Colonic mucosa (tissue), 4 donors: Measurements from ENCODE around the gene FRMD1. TPM values are rescaled to one million over a fixed set of nuclear protein-coding genes. Genes with fewer than 3 reads are reported as not detected.

Source experiments
- DNase-seq: peaks from one replicate; pipeline ENCODE4 v3.0.0-alpha.2; 2020
- H3K27ac ChIP-seq: fragments of 200-600 bp; one replicate; pipeline ENCODE4 v1.8.0; 2021
- H3K27me3 ChIP-seq: fragments of 200-600 bp; one replicate; pipeline ENCODE4 v1.8.0; 2021
- H3K36me3 ChIP-seq: fragments of 200-600 bp; one replicate; pipeline ENCODE4 v1.8.0; 2021
- H3K4me1 ChIP-seq: fragments of 200-600 bp; one replicate; pipeline ENCODE4 v1.8.0; 2021; ENCODE audit warnings: mild to moderate bottlenecking
- H3K4me3 ChIP-seq: fragments of 200-600 bp; one replicate; pipeline ENCODE4 v1.8.0; 2021
- H3K9ac ChIP-seq, 2 donors: one replicate each; pipeline ENCODE4 v1.7.0; 2013; ENCODE audit warnings: control low read depth in 2 of 2, low read depth in 2 of 2, low read length in 2 of 2
- H3K9me3 ChIP-seq: fragments of 200-600 bp; one replicate; pipeline ENCODE4 v1.8.0; 2021
- intact Hi-C: fragments of 100-400 bp; cut with DNase I; formaldehyde crosslinking; loops from one replicate; pipeline ENCODE4 v1.14.1; 2022
- total RNA-seq, 2 donors: library from RNA; stranded (reverse); fragmentation: NEBNext Ultra II Directional in 1 of 2; extraction: Animal tissue kit (Norgen Biotek cat#: 25700) in 1 of 2; gene quantifications; one replicate each; pipeline ENCODE4 v1.2.1, GENCODE V29; 2021
- TF ChIP-seq, protein P1 (sequence below): fragments of 200-600 bp; IDR thresholded peaks from one replicate; pipeline ENCODE4 v1.8.0; 2022; ENCODE audit warnings: antibody characterized with exemption, mild to moderate bottlenecking
- donor health status: healthy.
- donor health status: DM: no; HTN: no; CAD: no.
- donor health status: DM: no; HTN: no; CAD: no.

The FRMD1 gene
- total RNA-seq, 2 donors from 2014 or later = 2.3 to 21.0 TPM

DNA sequence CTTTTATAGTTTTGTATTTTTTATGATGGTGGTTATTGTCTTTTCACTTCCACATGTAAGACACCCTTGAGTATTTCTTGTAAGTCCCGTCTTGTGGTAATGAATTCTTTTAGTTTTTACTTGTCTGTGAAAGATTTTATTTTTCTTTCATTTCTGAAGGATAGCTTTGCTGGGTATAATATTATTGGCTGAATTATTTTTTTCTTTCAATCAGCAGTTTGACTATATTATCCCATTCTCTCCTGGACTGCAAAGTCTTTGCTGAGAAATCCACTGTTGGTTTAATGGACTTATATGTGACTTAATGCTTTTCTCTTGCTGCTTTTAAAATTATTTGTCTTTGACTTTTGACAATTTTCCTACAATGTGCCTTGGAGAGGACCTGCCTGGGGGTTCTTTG lies 67.7 kb downstream of the FRMD1 start:
- no peak overlapping the region for H3K27ac ChIP-seq
- TF ChIP-seq, protein P1, sequence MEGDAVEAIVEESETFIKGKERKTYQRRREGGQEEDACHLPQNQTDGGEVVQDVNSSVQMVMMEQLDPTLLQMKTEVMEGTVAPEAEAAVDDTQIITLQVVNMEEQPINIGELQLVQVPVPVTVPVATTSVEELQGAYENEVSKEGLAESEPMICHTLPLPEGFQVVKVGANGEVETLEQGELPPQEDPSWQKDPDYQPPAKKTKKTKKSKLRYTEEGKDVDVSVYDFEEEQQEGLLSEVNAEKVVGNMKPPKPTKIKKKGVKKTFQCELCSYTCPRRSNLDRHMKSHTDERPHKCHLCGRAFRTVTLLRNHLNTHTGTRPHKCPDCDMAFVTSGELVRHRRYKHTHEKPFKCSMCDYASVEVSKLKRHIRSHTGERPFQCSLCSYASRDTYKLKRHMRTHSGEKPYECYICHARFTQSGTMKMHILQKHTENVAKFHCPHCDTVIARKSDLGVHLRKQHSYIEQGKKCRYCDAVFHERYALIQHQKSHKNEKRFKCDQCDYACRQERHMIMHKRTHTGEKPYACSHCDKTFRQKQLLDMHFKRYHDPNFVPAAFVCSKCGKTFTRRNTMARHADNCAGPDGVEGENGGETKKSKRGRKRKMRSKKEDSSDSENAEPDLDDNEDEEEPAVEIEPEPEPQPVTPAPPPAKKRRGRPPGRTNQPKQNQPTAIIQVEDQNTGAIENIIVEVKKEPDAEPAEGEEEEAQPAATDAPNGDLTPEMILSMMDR = no peak
- no peaks in the 10 kb centered on the region for H3K9me3 ChIP-seq
- no peak overlapping the region for H3K9ac ChIP-seq
- no peaks in the 10 kb centered on the region for H3K4me1 ChIP-seq
- no peaks in the 10 kb centered on the region for H3K36me3 ChIP-seq
- intact Hi-C loops = no loop called here
- no peaks in the 10 kb centered on the region for H3K27me3 ChIP-seq
- DNase-seq = no peak
- no peak overlapping the region for H3K4me3 ChIP-seq

- no peak overlapping the region for H3K27ac ChIP-seq
- H3K4me3 ChIP-seq = no peak overlapping the region
These were observed 69.7 kb downstream of the FRMD1 start for GRCh38 chr6:168009331-168009730.

DNA sequence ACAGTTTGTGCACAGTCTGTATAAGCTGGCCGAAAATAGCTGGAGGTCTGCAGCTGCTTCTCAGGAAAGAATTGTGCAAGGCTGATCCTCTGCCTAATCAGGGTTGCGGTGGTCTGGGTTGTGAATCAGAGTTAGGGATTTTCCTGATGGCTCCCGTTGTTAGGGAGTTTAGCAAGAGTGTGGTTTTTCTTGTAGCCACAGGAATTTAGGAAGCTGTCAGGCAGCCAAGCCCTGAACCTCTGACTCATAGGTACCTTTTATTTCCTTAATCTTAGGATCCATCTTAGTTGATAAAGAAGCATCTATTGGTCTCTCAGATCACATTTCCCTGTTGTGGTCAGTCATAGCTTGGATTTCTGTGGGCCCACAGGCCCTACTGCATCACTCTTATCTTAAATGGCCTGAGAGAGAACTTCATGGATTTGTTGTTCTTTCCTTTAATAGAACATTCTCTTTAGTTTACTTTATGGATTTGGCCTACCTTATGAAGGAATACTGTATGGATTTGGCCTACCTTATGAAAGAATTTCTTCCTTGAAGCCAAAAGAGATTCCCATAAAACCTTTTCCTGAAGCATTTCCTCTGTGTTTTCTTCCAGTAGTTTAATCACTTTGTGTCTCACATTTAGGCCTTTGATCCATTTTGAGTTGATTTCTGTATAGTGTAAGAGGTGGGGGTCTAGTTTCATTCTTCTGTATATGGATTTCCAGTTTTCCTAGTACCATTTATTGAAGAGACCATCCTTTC lies 71.2 kb downstream of the FRMD1 start:
- no peak for DNase-seq
- TF ChIP-seq, protein P1 = no peak

More at GRCh38 chr6:168009331-168009730, 69.7 kb downstream of the FRMD1 start:
- Histone ChIP-seq H3K9me3 (no peaks in the 10 kb centered on the region), H3K36me3 (no peaks in the 10 kb centered on the region), H3K9ac (no peak overlapping the region), H3K27me3 (no peaks in the 10 kb centered on the region), H3K4me1 (no peaks in the 10 kb centered on the region)
- TF ChIP-seq, protein P1 = no peak
- intact Hi-C loops = no loop called here
- no peak for DNase-seq

DNA sequence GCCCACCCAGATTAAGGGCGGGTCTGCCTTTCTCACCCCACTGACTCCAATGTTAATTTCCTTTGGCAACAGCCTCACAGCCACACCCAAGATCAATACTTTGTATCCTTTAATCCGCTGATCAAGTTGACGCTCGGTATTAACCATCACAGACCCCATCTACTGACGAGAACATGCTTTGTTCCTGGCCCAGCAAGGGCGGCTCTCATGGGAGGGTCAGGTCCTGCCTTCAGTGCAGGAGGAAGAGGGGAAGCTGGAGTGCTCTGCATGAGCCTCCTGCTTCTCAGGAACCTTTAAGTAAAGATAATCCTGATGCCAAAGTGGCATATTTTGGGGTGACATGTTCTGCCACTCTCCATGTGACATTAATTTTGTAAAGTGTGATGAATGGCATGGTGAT lies 73.2 kb downstream of the FRMD1 start:
- no peaks in the 10 kb centered on the region for H3K27me3 ChIP-seq
- H3K4me1 ChIP-seq = no peaks in the 10 kb centered on the region
- no peak overlapping the region for H3K27ac ChIP-seq
- DNase-seq = no peak
- H3K4me3 ChIP-seq = no peak overlapping the region
- TF ChIP-seq, protein P1 = no peak
- no peak overlapping the region for H3K9ac ChIP-seq
- intact Hi-C loops = no loop called here
- no peaks in the 10 kb centered on the region for H3K9me3 ChIP-seq
- H3K36me3 ChIP-seq = no peaks in the 10 kb centered on the region

More for the DNA sequence above, 71.2 kb downstream of the FRMD1 start:
- intact Hi-C loops = no loop called here
- no peak overlapping the region for H3K4me3 ChIP-seq
- no peaks in the 10 kb centered on the region for H3K27me3 ChIP-seq
- no peaks in the 10 kb centered on the region for H3K4me1 ChIP-seq
- H3K27ac ChIP-seq = no peak overlapping the region
- H3K36me3 ChIP-seq = no peaks in the 10 kb centered on the region
- H3K9ac ChIP-seq = no peak overlapping the region
- no peaks in the 10 kb centered on the region for H3K9me3 ChIP-seq

- H3K9ac ChIP-seq = no peak overlapping the region
- no peaks in the 10 kb centered on the region for H3K27me3 ChIP-seq
- TF ChIP-seq, protein P1 = no peak
- no peaks in the 10 kb centered on the region for H3K36me3 ChIP-seq
- intact Hi-C loops = no loop called here
- H3K4me1 ChIP-seq = no peaks in the 10 kb centered on the region
- no peak overlapping the region for H3K27ac ChIP-seq
- no peak overlapping the region for H3K4me3 ChIP-seq
- no peaks in the 10 kb centered on the region for H3K9me3 ChIP-seq
- no peak for DNase-seq
These were observed 74.1 kb downstream of the FRMD1 start for GRCh38 chr6:168004945-168005344.
